Measurements from ENCODE around the gene TMEM95.

- no peak for TF ChIP-seq CTCF (conservative IDR thresholded peaks at IDR 0.05 in 1 of 2, IDR thresholded peaks at IDR 0.05 in 1 of 2; ENCODE audit: low read depth in 1 of 2, low read length in 2 of 2)
- no peak for TF ChIP-seq EZH2 (IDR thresholded peaks at IDR 0.05; ENCODE audit: low read length, missing control alignments)
Observed at GRCh38 chr17:7354262-7354843, 603 bp upstream of the TMEM95 start.
